Spinal cord (tissue), 10 donors: Measurements from ENCODE around the gene TMEM150B. TPM values are rescaled to one million over a fixed set of nuclear protein-coding genes. Genes with fewer than 3 reads are reported as not detected.
A peak's percentile ranks its signal among the peaks of the same experiment; 100 is the strongest.

Experiments
- DNase-seq, 6 donors: peaks; one replicate each; pipeline versions ENCODE4 v3.0.0 to v3.0.0-alpha.2; 2013 to 2015; ENCODE audit warnings: low spot score in 6 of 6, low read depth in 4 of 6
- H3K27ac ChIP-seq: one replicate; pipeline ENCODE4 v1.5.1; 2013; ENCODE audit warnings: low read depth, low read length, control low read depth
- H3K27me3 ChIP-seq: one replicate; pipeline ENCODE4 v1.6.1; 2013; ENCODE audit warnings: low read length; ENCODE audit not compliant: control insufficient read depth, insufficient read depth
- H3K36me3 ChIP-seq: one replicate; pipeline ENCODE4 v1.6.1; 2013; ENCODE audit warnings: low read length; ENCODE audit not compliant: control insufficient read depth, insufficient read depth
- H3K4me1 ChIP-seq: one replicate; pipeline ENCODE4 v1.6.1; 2013; ENCODE audit warnings: low read length; ENCODE audit not compliant: control insufficient read depth, insufficient read depth
- H3K4me3 ChIP-seq: one replicate; pipeline ENCODE4 v1.5.1; 2013; ENCODE audit warnings: low read depth, low read length, control low read depth
- H3K9me3 ChIP-seq: one replicate; pipeline ENCODE4 v1.6.1; 2013; ENCODE audit warnings: low read length; ENCODE audit not compliant: control insufficient read depth, insufficient read depth
- WGBS: methylation state at CpG from one replicate; pipeline ENCODE4 v1.1.5; 2013; ENCODE audit warnings: missing lambda C conversion rate; ENCODE audit not compliant: insufficient coverage; 5-methylcytosine and 5-hydroxymethylcytosine counted together
- polyA plus RNA-seq, 2 donors: library from polyadenylated mRNA; unstranded; fragments of 120-200 nt; gene quantifications; one replicate each; pipeline ENCODE4 v1.2.1, GENCODE V29; 2013; ENCODE audit not compliant: insufficient read length in 2 of 2
- total RNA-seq, 2 donors: library from RNA; depleted of rRNA in 1 of 2; stranded (reverse); fragments of 120-200 nt in 1 of 2; fragments of >200 nt in 1 of 2; gene quantifications; one replicate each; pipeline versions ENCODE4 v1.2.3 to v1.2.4, GENCODE V29; 2013 to 2014
- donor health status: healthy.

The TMEM150B gene
- total and polyA plus RNA-seq, 4 donors: 0.52 to 0.89 (median 0.71) TPM

DNA sequence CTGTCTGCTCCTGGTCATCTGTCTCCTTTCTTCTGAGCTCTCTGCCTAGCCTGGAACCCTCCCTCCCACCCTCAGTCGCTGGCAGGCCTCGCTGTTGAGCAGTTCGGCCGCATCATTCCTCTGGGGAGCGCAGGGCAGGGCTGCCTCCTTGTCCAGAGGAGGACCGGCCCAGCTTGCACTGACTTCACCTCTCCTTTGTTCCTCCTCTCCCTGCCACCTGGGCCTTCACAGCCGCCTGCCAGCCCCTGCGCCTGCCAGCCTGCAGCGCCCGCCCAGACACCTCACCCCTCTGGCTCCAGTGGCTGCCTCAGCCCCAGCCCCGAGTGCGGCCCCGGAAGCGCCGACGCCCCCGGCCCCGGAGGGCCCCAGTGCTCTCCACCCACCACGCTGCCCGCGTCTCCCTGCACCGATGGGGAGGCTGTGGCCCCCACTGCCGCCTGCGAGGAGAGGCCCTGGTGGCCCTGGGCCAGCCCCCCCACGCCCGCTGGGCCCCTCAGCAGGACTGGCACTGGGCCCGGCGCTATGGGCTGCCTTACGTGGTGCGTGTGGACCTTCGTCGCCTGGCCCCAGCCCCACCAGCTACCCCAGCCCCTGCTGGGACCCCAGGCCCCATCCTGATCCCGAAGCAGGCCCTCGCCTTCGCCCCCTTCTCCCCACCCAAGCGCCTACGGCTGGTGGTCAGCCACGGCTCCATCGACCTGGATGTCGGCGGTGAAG is 21.7 kb upstream of the TMEM150B start:
- no peak overlapping the region for H3K4me3 ChIP-seq
- no peak overlapping the region for H3K27ac ChIP-seq
- H3K36me3 ChIP-seq: peaks cover 79% of the 10 kb centered on the region
- H3K9me3 ChIP-seq: no peaks in the 10 kb centered on the region
- no peak for DNase-seq
- peaks cover 8% of the 10 kb centered on the region for H3K27me3 ChIP-seq
- WGBS: 82% methylated on average over 34 of the region's 41 CpGs
- H3K4me1 ChIP-seq: peaks cover 46% of the 10 kb centered on the region

DNA sequence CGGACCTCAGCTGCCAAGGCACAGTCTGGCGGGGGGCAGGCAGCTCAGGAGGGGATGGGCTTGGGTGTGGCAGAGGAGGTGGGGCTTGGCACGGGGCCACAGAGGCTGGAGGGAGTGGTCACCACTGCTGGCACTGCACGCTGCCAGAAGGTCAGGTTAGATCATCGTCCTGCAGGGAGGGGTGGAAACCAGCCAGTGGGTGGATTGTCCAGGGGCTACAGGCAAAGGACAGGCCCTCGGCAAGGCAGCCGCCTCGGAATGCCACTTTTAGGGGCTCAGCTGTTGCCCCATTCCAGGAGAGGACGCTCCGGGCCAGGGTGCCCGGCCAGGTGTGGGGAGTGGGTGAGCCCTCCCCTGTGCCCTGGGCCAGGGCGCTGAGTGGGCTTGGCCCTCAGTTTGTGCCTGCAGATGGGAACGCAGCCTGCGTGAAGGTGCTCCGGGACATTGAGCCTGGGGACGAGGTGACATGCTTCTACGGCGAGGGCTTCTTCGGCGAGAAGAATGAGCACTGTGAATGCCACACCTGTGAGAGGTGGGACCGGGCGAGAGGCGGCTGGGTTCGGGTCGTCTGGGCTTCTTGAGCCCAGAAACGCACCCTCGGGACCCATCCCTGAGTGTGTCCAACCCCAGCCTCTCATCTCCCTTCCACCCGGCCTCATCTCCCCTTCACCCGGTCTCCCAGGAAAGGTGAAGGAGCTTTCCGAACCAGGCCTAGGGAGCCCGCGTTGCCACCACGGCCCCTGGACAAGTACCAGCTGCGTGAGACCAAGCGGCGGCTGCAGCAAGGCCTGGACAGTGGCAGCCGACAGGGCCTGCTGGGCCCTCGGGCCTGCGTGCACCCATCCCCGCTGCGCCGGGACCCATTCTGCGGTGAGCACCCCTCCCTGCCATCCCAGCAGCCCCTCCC is 20.9 kb upstream of the TMEM150B start:
- peaks cover under 1% of the 10 kb centered on the region for H3K27me3 ChIP-seq
- peaks cover 82% of the 10 kb centered on the region for H3K36me3 ChIP-seq
- H3K4me1 ChIP-seq: peaks cover 52% of the 10 kb centered on the region
- no peaks in the 10 kb centered on the region for H3K9me3 ChIP-seq
- H3K27ac ChIP-seq: no peak overlapping the region
- DNase-seq: peak in 1 of 6 donors; percentile 45
- no peak overlapping the region for H3K4me3 ChIP-seq
- WGBS: 83% methylated on average over 35 of the region's 43 CpGs

- H3K36me3 ChIP-seq: peaks cover 79% of the 10 kb centered on the region
- peaks cover 59% of the 10 kb centered on the region for H3K4me1 ChIP-seq
- H3K4me3 ChIP-seq: no peak overlapping the region
- no peaks in the 10 kb centered on the region for H3K27me3 ChIP-seq
- no peaks in the 10 kb centered on the region for H3K9me3 ChIP-seq
- no peak for DNase-seq
- WGBS: 82% methylated on average over 22 of the region's 22 CpGs
- H3K27ac ChIP-seq: no peak overlapping the region
Observed at GRCh38 chr19:55345101-55345817, 20.1 kb upstream of the TMEM150B start.

DNA sequence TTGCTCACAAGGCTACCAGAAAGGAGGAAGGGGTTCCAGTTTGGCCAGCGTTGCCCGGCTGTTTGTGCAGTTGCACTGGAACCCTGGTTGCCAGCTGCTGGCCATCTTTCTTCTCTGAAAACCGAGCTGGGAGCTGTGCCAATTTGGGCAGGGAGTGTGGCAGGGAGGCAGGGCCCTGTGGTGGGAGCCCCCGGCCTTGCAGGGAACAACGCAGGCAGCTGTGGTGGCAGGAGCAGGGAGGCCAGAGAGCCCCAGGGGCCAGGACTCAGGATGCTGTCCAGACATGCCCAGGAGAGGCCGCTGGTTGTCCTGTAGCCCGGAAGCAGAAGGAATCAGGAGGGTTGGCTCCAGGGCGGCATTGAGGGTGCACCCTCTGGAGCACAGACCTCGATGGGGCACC is 19.3 kb upstream of the TMEM150B start:
- peaks cover 63% of the 10 kb centered on the region for H3K4me1 ChIP-seq
- H3K4me3 ChIP-seq: no peak overlapping the region
- H3K36me3 ChIP-seq: peaks cover 76% of the 10 kb centered on the region
- DNase-seq: peak in 2 of 6 donors; percentile 70 to 80
- no peaks in the 10 kb centered on the region for H3K27me3 ChIP-seq
- 35% methylated on average over 9 of the region's 9 CpGs for WGBS
- no peaks in the 10 kb centered on the region for H3K9me3 ChIP-seq
- no peak overlapping the region for H3K27ac ChIP-seq

DNA sequence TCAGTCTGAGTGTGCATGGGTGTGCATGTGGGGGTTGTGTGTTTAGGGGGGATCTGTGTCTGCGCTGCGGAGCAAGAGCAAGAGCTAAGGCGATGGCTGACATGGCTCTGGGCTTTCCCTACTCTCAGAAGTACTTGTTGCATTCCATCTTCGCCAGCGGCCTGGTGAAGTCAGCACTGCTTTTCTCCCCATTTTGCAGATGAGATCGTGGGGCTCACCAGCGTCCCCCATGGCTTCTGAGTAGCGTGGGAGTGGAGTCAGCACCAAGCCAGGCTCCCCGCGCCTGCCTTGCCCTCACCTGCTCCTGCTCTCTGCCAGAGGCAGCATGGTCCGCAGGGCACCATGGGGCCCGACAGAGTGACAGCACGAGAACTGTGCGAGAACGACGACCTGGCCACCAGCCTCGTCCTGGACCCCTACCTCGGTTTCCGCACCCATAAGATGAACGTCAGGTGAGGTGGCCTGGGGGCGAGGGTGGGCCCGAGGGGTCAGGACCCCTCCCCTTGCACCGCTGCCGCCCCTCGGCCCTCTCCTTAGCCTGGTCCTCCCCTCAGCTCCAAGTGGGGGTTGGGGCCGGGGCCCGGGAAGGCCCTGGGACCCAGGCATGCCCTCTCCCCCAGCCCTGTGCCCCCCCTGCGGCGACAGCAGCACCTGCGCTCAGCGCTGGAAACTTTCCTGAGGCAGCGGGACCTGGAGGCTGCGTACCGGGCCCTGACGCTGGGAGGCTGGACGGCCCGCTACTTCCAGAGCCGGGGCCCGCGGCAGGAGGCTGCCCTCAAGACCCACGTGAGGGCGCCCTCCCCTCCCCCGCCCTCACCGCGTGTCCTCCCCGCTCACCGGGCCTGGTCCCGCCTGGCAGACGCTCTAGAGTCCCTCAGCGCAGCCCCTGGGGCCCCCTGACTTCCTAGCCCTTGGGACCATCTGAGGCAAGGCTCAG is 16.7 kb upstream of the TMEM150B start:
- Histone ChIP-seq H3K4me3 (no peak overlapping the region), H3K27ac (no peak overlapping the region), H3K27me3 (no peaks in the 10 kb centered on the region), H3K36me3 (peaks cover 53% of the 10 kb centered on the region), H3K9me3 (no peaks in the 10 kb centered on the region), H3K4me1 (peaks cover 63% of the 10 kb centered on the region)
- WGBS: 78% methylated on average over 43 of the region's 50 CpGs
- DNase-seq: no peak

- DNase-seq: peak in 2 of 6 donors; percentile 82 to 84
- peaks cover 63% of the 10 kb centered on the region for H3K4me1 ChIP-seq
- WGBS: 0% methylated on average over 1 of the region's 15 CpGs
- no peaks in the 10 kb centered on the region for H3K27me3 ChIP-seq
- peaks cover 46% of the 10 kb centered on the region for H3K36me3 ChIP-seq
- peak overlapping the region; percentile 68 for H3K4me3 ChIP-seq
- peak overlapping the region; percentile 86 for H3K27ac ChIP-seq
- no peaks in the 10 kb centered on the region for H3K9me3 ChIP-seq
Observed at GRCh38 chr19:55341171-55341588, 16.0 kb upstream of the TMEM150B start.

DNA sequence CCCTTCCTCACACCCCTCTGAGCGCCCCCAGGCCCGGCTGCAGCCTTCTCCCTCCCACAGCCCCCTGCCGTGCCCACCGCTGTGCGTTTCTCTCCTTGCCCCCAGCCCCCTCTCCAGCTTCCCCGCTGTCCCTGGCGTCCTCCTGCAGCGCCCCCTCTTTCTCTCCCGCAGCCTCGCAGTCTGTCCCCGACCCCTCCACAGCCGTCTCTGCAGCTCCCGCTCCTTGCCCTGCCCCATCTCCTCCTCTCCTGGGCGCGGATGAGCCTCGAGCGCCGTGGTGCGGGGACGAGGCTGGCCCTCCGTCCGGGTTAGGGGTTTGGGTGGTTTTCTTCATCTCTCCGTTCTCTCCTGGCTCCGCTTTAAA is 15.6 kb upstream of the TMEM150B start:
- peaks cover 61% of the 10 kb centered on the region for H3K4me1 ChIP-seq
- peak in 2 of 6 donors; percentile 56 to 73 for DNase-seq
- WGBS: 0% methylated on average over 11 of the region's 24 CpGs

GRCh38 chr19:55339889-55340783 is 15.0 kb upstream of the TMEM150B start:
- peak overlapping the region; percentile 86 for H3K27ac ChIP-seq
- under 1% methylated on average over 33 of the region's 44 CpGs for WGBS
- H3K27me3 ChIP-seq: no peaks in the 10 kb centered on the region
- DNase-seq: no peak
- H3K36me3 ChIP-seq: peaks cover 36% of the 10 kb centered on the region
- no peaks in the 10 kb centered on the region for H3K9me3 ChIP-seq
- H3K4me1 ChIP-seq: peaks cover 55% of the 10 kb centered on the region
- H3K4me3 ChIP-seq: peak overlapping the region; percentile 68

More for the DNA sequence above, 15.6 kb upstream of the TMEM150B start:
- peak overlapping the region; percentile 86 for H3K27ac ChIP-seq
- no peaks in the 10 kb centered on the region for H3K9me3 ChIP-seq
- peaks cover 42% of the 10 kb centered on the region for H3K36me3 ChIP-seq
- no peaks in the 10 kb centered on the region for H3K27me3 ChIP-seq
- H3K4me3 ChIP-seq: peak overlapping the region; percentile 68
